Hematopoietic multipotent progenitor cell treated with erythropoietin and hydrocortisone succinate and interleukin-3 and kit ligand, for 4 days (in vitro differentiated cells): Measurements from ENCODE around the gene STUB1.
A peak's percentile ranks its signal among the peaks of the same experiment; 100 is the strongest.

ENCODE experiments used
- DNase-seq: peaks from one replicate; pipeline ENCODE4 v3.0.0-alpha.2; 2015

STUB1 gene

DNA sequence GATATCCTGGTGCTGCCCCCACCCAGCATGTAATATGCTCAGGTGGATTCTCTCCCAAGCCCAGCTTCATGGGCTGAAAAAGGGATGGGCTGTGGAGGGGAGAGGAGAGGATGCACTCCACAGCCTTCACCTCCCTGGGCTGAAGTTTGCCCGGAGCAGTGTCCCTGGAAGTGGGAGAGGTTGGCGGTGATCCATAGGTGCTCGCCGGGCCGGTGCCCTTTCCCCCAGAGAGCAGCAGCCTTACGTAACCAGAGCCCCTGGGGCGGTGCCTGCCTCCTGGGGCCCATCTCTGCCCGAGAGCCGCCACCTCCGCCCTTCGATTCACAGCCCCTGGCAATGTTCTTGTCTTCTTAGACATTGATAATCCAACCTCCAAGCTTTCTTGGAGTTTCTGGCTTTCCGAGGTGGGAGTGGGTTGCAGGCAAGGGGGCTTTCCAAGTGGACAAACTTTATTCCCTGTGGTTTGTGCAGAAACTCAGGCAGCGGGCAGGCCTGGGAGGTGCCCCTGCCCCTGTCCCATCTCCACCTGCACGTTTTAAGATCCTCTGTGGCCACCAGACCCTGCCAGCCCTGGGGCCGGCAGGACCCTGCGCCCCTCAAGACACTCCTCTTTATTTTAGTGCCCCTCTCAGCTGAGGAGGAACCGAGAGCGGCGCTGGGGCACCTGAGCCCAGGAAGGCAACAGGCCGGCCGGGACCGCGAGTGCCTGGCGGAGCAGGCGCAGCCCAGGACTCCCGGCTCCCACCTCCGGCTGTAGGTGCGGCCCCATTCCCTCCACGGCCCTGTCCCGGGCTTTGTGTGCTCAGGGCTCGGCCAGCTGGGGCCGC lies 34.1 kb upstream of the STUB1 start:
- DNase-seq, result no peak

- no peak for DNase-seq
Observed at GRCh38 chr16:646679-647172, 33.5 kb upstream of the STUB1 start.

- DNase-seq, result no peak
Observed at GRCh38 chr16:647173-647902, 32.9 kb upstream of the STUB1 start.

DNA sequence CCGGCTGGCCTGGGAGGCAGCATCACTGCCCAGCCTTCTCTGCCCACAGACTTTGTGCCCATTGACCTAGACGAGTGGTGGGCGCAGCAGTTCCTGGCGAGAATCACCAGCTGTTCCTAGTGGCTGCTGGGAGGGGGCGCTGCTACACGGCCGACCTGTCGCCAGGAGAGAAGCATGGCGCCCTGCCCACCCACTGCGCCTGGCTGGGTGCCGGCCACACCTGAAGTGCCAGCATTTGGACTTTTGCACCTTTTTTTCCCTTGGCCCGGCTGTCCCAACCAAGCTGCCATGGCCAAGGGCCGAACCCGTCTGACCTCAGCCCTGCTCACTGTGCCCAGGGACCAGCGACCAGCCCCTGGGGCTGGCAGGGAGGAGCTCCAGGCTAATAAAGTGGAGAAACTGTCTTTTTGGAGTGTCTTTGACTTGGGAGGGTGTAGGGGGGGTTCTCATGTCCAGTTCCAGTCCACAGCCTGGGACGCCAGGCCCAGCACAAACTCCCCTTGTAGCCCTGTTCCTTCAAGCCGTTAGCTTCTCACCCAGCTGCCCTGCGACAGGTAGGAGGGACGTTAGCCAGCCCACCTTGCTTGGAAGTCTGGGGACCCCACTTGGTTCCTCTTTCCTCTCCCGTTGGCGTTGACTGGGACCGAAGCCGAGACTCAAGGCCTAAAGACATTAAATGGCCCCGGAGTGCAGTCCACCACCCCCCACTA lies 32.0 kb upstream of the STUB1 start:
- peak; percentile 78 for DNase-seq

DNA sequence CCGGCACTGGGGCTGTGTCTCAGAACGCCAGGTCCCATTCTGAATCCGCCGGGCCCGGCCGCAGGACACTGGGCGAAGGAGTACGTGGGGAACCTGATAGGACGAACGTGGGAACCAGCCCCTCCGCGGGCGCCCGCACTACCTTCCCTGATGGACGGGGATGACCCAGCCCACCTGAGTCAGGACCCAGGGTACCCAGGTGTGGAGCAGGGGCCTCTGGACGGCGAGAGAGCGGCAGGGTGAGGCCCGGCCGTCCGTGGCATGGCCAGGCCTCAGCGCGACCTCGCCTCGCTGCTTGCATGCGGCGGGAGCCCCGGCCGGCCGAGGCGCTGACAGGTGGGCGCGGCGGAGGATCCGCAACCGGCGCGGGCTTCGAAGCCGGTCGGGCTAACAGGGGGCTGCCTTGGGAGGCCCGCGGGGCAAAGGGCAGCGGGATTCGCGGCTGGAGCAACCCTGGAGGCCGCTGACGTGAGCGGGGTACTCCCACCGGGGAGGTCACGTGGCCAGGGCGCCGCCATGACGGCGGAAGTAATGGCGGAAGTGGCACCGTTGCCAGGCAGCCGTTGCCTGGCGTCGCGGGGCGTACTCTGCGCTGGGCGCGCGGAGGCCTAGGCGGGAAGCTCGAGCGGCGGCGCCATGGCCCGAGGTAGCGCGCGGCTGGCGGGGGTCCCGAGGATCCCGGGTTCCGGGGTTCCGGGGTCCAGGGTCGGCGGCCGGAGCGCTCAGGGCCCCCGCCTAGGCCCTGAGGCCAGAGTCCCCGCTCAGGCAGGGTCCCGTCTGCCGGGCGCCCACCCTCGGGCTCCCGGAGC lies 31.2 kb upstream of the STUB1 start, which contains the start of gene WDR90:
WDR90 (plus strand) TSS at position 585 of the 809 bp plus-strand sequence; CDS start at position 637, 52 bp downstream.
- DNase-seq, result peak; percentile 98

DNA sequence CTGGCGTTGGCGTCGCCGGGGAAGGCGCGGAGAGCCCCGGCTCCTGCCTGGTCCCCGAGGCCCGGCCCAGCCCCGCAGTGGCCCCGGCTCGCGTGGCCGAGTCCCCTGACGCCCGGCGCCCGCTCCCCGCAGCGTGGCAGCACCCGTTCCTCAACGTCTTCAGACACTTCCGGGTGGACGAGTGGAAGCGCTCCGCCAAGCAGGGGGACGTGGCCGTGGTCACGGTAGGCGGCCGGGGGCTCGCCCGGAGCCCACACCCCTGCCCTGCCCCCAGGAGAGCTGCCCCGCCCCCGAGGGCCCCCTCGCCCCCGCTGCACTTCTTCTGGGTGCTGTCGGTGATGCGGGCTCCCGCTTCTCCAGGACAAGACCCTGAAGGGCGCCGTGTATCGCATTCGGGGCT lies 30.6 kb upstream of the STUB1 start:
- peak; percentile 61 for DNase-seq

DNA sequence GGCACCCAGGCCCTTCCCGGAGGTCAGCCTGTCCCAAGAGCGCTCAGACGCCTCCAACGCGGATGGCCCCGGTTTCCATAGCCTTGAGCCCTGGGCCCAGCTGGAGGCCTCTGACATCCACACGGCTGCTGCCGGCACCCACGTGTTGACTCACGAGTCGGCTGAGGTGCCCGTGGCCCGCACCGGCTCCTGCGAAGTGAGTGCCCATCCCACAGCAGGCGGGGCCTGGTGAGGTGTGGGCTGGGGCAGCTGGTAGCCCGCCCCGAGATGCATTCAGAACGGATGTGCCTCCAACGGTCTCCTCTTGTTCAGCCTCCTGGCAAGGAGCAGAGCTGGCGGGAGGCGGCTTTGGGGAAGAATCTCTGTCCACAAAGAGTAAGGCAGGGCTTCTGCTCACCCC lies 28.4 kb upstream of the STUB1 start:
- DNase-seq, result no peak

- DNase-seq, result no peak
Observed at GRCh38 chr16:652454-653305, 27.5 kb upstream of the STUB1 start.

GRCh38 chr16:654034-654433 lies 26.2 kb upstream of the STUB1 start:
- DNase-seq, result no peak

DNA sequence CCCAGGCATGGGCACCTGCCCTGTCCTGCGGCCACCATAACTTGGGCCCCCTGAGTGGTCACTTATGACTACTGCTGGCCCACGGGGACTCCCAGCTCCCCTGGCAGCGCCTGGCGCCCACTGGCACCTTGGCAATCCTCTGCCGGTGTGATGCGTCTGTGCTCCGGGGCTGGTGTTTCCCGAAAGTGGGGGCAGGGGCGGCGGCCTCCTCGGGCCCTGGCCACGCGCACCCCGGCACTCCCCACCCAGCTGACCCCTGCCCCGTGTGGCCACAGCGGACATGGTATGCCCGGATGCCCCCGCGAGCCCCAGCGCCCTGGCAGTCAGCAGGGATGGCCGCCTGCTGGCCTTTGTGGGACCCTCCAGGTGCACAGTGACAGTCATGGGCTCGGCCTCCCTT lies 22.7 kb upstream of the STUB1 start:
- no peak for DNase-seq

GRCh38 chr16:658679-659571 lies 21.3 kb upstream of the STUB1 start:
- no peak for DNase-seq

DNA sequence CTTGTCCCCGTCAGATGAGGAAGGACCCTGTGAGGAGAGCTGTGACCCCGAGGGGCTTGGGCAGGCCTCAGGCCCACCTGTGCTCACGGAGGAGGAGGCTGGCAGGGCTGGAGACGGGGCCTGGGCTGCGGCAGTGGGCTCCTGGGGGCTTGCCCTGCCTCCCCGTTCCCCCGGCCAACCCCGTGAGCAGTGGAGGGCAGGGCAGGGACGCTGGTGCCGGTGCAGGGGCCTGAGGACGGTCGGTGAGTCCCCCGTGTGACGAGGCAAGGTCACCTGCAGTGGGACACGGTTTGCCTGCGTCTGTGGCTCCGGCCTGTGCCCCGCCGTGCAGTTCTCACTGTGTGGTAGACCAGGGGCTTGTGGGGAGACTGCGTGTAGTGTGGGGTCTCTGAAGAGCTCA lies 20.6 kb upstream of the STUB1 start:
- no peak for DNase-seq

- DNase-seq, result no peak
Observed at GRCh38 chr16:660132-660458, 20.1 kb upstream of the STUB1 start.

DNA sequence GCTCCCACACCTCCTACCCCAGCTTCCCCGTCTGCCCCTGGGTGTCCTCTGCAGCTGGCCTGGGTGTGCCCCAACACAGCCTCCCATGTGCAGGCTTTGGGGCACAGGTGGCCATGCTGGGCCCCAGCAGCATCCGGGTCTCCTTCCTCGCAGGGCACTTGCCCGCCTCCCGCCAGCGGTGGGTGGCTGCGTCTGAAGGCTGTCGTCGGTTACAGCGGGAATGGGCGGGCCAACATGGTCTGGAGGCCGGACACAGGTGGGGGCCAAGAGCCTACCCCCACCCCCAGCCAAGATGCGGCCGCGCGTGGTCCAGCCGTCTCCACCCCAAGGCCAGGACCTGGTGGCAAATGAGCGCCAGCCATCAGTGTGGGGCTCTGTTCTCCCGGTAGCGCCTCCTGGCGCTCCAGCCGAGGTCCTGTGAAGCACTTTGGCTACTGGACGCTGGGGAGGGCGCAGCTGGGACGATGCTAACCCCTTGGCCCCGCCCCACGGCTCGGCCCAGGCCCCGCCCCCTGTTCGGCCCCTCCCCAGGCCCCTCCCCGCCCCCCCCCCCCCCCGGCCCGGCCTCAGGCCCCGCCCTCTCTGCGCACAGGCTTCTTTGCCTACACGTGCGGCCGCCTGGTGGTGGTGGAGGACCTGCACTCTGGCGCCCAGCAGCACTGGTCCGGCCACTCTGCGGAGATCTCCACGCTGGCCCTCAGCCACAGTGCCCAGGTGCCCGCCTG lies 19.6 kb upstream of the STUB1 start:
- peak; percentile 96 for DNase-seq

DNA sequence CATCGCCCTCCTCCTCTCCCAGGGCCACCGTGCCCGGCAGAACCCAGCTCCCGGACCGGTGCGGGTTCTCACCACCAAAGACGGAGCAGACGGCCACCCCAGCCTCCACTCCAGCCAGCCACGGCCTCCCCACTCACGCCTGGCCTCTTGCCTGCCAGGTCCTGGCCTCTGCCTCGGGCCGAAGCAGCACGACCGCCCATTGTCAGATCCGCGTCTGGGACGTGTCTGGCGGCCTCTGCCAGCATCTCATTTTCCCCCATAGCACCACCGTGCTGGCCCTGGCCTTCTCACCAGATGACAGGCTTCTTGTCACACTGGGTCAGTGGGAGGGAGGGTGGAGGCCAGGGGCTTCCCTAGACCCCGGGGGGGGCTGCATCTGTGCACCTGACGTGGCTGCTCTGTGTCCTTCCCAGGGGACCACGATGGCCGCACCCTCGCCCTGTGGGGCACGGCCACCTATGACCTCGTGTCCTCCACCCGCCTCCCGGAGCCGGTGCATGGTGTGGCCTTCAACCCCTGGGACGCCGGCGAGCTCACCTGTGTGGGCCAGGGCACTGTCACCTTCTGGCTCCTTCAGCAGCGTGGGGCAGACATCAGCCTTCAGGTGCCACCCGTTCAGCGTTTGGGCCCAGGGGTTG lies 18.9 kb upstream of the STUB1 start:
- no peak for DNase-seq

DNA sequence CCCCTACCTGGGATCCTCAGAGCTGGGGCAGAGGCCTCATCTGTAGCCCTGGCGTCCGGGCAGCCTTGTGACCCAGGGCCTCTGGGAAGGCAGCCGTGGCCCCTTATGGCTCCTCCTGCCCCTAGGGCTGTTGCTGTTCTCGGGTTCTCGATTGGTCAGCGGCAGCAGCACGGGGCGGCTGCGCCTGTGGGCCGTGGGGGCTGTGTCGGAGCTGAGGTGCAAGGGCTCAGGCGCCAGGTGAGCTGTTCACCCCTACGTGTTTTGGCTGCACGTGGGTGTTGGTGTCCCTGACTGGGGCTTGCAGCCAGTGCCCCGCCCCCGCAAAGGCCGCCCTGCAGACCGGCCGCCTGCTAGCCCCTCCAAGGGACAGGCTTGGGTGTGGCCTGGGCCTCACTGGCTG lies 18.1 kb upstream of the STUB1 start:
- no peak for DNase-seq

DNA sequence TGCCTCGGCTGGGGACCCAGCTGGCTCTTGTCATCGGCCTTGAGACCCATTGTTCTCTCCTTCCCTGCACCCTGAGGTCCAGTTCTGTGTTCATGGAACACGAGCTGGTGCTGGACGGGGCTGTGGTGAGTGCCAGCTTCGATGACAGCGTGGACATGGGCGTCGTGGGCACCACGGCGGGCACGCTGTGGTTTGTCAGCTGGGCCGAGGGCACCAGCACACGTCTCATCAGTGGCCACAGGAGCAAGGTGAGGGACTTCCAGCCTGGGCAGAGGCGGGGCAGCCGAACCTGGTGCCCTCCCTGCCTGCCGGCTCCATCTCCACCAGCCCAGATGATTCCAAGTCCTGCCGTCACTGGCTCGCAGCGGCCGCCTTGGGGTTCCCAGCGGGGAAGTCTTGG lies 17.6 kb upstream of the STUB1 start:
- no peak for DNase-seq

DNA sequence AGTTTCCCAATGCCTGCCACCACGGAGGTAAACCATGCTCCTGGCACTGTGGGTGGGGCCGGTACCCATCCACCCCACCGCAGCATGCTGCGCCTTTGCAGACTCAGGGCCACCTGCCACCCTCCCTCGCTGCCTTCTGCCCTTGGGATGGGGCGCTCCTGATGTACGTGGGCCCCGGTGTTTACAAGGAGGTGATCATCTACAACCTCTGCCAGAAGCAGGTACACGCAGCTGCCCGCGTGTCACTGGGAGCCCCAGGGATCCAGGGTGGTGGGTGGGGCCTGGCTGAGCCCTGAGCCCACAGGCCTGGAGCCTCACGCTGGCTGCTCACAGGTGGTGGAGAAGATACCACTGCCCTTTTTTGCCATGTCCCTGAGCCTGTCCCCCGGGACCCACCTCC lies 13.6 kb upstream of the STUB1 start:
- DNase-seq, result no peak

- no peak for DNase-seq
Observed at GRCh38 chr16:667113-667779, 13.0 kb upstream of the STUB1 start.
